PC-3 (cell line): Measurements from ENCODE around the gene PPP1R13B. TPM values are rescaled to one million over a fixed set of nuclear protein-coding genes. Genes with fewer than 3 reads are reported as not detected.

Source experiments
- ATAC-seq: fragments of 200-7000 bp; cut with Tn5 transposase; 2 replicates; pipeline ENCODE4 v1.9.1; 2020; ENCODE audit warnings: mild to moderate bottlenecking, moderate library complexity
- BruUV-seq: library from RNA; stranded (reverse); fragments of 400-500 nt; replicated peaks from 2 replicates; lab custom pipeline; 2021; lab: Mats Ljungman, UMichigan
- CTCF ChIA-PET: fragments of 300-600 bp; sonication (Branson Sonifier 250); formaldehyde crosslinking; loops from one replicate; lab custom pipeline; 2022; ENCODE audit warnings: antibody characterized with exemption; lab: Charles Lee
- POLR2A ChIA-PET: fragments of 300-600 bp; sonication (Branson Sonifier 250); formaldehyde crosslinking; loops from one replicate; lab custom pipeline; 2022; ENCODE audit warnings: antibody characterized with exemption; ENCODE audit not compliant: unreplicated experiment; lab: Charles Lee
- DNase-seq: peaks from one replicate; pipeline ENCODE4 v3.0.0-alpha.2; 2015
- H2AFZ ChIP-seq: fragments of 300-600 bp; sonication (generic); 2 replicates; pipeline ENCODE4 v1.6.0; 2016; ENCODE audit warnings: antibody characterized with exemption, low read length
- H3F3A ChIP-seq: fragments of 300-600 bp; sonication (generic); one replicate; pipeline ENCODE4 v1.6.0; 2017; ENCODE audit warnings: antibody characterized with exemption, low read length, control low read depth, mild to moderate bottlenecking; ENCODE audit not compliant: unreplicated experiment
- H3K27ac ChIP-seq: fragments of 300-600 bp; sonication (generic); 2 replicates; pipeline ENCODE4 v1.5.1; 2016; ENCODE audit warnings: mild to moderate bottlenecking, low read length
- H3K27me3 ChIP-seq: fragments of 300-600 bp; sonication (generic); 2 replicates; pipeline ENCODE4 v1.6.1; 2016; ENCODE audit warnings: low read length, mixed read lengths
- H3K36me3 ChIP-seq: fragments of 300-600 bp; sonication (generic); 2 replicates; pipeline ENCODE4 v1.6.1; 2016; ENCODE audit warnings: low read depth, mixed run types, low read length, mixed read lengths
- H3K4me1 ChIP-seq: fragments of 300-600 bp; sonication (generic); 2 replicates; pipeline ENCODE4 v1.5.1; 2016; ENCODE audit warnings: low read length; ENCODE audit not compliant: insufficient read depth
- H3K4me2 ChIP-seq: fragments of 300-600 bp; sonication (generic); 2 replicates; pipeline ENCODE4 v1.6.0; 2016; ENCODE audit warnings: low read length
- H3K4me3 ChIP-seq: fragments of 300-600 bp; sonication (generic); 2 replicates; pipeline ENCODE4 v1.5.1; 2016; ENCODE audit warnings: mild to moderate bottlenecking, low read length, mixed read lengths
- H3K79me2 ChIP-seq: fragments of 300-600 bp; sonication (generic); 2 replicates; pipeline ENCODE4 v1.6.1; 2017; ENCODE audit warnings: low read length, mixed read lengths
- H3K9ac ChIP-seq: fragments of 300-600 bp; sonication (generic); 2 replicates; pipeline ENCODE4 v1.6.0; 2016; ENCODE audit warnings: mild to moderate bottlenecking, low read length
- H3K9me2 ChIP-seq: fragments of 300-600 bp; sonication (generic); replicated peaks from 2 replicates; pipeline ENCODE4 v1.6.1; 2016; ENCODE audit warnings: mixed run types, low read length, mixed read lengths
- H3K9me3 ChIP-seq: fragments of 300-600 bp; sonication (generic); 2 replicates; pipeline ENCODE4 v1.6.1; 2016; ENCODE audit warnings: low read length, mixed read lengths
- H4K20me1 ChIP-seq: fragments of 300-600 bp; sonication (generic); 2 replicates; pipeline ENCODE4 v1.6.1; 2016; ENCODE audit warnings: low read length, mixed read lengths
- CTCF ChIP-seq: fragments of 300-600 bp; sonication (generic); conservative IDR thresholded peaks from 2 replicates; pipeline ENCODE4 v1.5.1; 2017; ENCODE audit warnings: antibody characterized with exemption, low read depth, mild to moderate bottlenecking, low read length
- EZH2 ChIP-seq: fragments of 300-600 bp; sonication (generic); IDR thresholded peaks from one replicate; pipeline ENCODE4 v1.6.1; 2017; ENCODE audit warnings: antibody characterized with exemption, mild to moderate bottlenecking, low read length; ENCODE audit not compliant: unreplicated experiment
- EZH2phosphoT487 ChIP-seq: fragments of 300-600 bp; sonication (generic); IDR thresholded peaks from 2 replicates; pipeline ENCODE4 v1.6.1; 2018; ENCODE audit warnings: mild to moderate bottlenecking, antibody characterized with exemption, low read length, borderline replicate concordance
- intact Hi-C: fragments of 100-400 bp; cut with micrococcal nuclease; formaldehyde crosslinking; loops from 2 replicates; pipeline ENCODE4 v1.9.0; 2023
- total RNA-seq: library from RNA; depleted of rRNA; stranded (reverse); fragments of >200 nt; gene quantifications from 2 replicates; pipeline ENCODE4 v1.2.3, GENCODE V29; 2014

Gene PPP1R13B
- total RNA-seq, 1 experiment from 2014 or later: 13.0 TPM

DNA sequence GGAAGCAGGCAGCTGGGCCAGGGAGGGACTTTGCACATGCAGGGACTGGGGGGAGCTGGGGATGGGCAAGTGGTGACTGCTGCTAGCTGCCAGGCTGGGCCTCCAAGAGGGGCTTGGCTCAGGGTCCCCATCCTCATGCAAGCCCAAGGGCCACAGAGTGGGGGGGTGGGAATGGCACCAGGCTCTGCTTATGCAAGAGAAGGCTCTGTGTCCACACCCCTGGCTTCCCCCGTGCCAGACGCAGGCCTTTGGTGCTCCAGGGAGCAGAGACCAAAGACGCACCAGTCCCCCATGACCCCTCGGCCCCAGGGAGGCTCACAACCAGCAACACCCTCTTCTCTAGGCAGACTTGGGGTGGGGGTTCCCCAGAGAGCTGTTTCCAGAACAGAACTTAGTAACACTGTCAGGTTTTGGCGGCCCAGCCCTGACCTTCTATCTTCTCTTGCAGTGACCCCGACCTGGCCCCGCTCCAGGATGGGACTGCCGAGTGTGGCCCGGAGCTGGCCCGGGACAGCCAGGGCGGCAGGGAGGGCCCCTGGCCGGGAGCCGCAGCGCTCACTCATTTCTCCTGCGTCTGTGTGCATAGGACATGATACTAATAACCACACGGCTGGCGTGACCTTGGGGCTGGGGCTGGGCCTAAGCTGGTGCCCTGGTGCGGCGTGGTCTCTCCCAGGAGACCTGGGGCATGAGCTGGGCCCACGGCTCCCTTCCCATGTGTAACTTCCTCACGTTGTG, 146.5 kb downstream of the PPP1R13B start:
- BruUV-seq: no TSS peak
- H3K4me3 ChIP-seq: no peak overlapping the region
- H3K9me3 ChIP-seq: no peaks in the 10 kb centered on the region
- H3K79me2 ChIP-seq: no peaks in the 10 kb centered on the region
- TF ChIP-seq EZH2phosphoT487 (no peak), EZH2 (no peak), CTCF (no peak)
- no peaks in the 10 kb centered on the region for H3K4me1 ChIP-seq
- H3K36me3 ChIP-seq: peaks cover 30% of the 10 kb centered on the region; the same call in 1 of the 2 replicates
- DNase-seq: no peak
- H3F3A ChIP-seq: peaks cover 6% of the 10 kb centered on the region
- intact Hi-C loops: no loop called here
- CTCF ChIA-PET: no interaction called here
- H3K4me2 ChIP-seq: no peak overlapping the region
- no peak for ATAC-seq
- H3K9ac ChIP-seq: no peak overlapping the region
- H4K20me1 ChIP-seq: peaks cover 8% of the 10 kb centered on the region; the same call in 1 of the 2 replicates
- no peak overlapping the region for H3K27ac ChIP-seq
- H2AFZ ChIP-seq: no peak overlapping the region
- POLR2A ChIA-PET: no interaction called here
- H3K9me2 ChIP-seq: no peaks in the 10 kb centered on the region
- no peaks in the 10 kb centered on the region for H3K27me3 ChIP-seq

GRCh38 chr14:103699901-103700752, 147.2 kb downstream of the PPP1R13B start:
- ATAC-seq: no peak
- no peaks in the 10 kb centered on the region for H3K4me1 ChIP-seq
- CTCF ChIA-PET: no interaction called here

More at GRCh38 chr14:103699901-103700752, 147.2 kb downstream of the PPP1R13B start:
- POLR2A ChIA-PET: no interaction called here
- H3K4me3 ChIP-seq: no peak overlapping the region
- H3K9me3 ChIP-seq: no peaks in the 10 kb centered on the region
- intact Hi-C loops: no loop called here
- H3K4me2 ChIP-seq: no peak overlapping the region
- no peaks in the 10 kb centered on the region for H3K79me2 ChIP-seq
- H3K27me3 ChIP-seq: no peaks in the 10 kb centered on the region
- H2AFZ ChIP-seq: no peak overlapping the region
- peaks cover 8% of the 10 kb centered on the region; the same call in 1 of the 2 replicates for H4K20me1 ChIP-seq
- TF ChIP-seq CTCF: no peak
- TF ChIP-seq EZH2phosphoT487: no peak
- no peak for TF ChIP-seq EZH2
- no peak overlapping the region for H3K9ac ChIP-seq
- no peaks in the 10 kb centered on the region for H3K9me2 ChIP-seq
- no TSS peak for BruUV-seq
- peaks cover 6% of the 10 kb centered on the region for H3F3A ChIP-seq
- H3K27ac ChIP-seq: no peak overlapping the region
- peaks cover 24% of the 10 kb centered on the region; the same call in 1 of the 2 replicates for H3K36me3 ChIP-seq
- DNase-seq: no peak
